ENCODE data around the gene KIF21A.

GRCh38 chr12:39383114-39383513 lies 59.8 kb downstream of the KIF21A start:
- TF ChIP-seq, protein P1, sequence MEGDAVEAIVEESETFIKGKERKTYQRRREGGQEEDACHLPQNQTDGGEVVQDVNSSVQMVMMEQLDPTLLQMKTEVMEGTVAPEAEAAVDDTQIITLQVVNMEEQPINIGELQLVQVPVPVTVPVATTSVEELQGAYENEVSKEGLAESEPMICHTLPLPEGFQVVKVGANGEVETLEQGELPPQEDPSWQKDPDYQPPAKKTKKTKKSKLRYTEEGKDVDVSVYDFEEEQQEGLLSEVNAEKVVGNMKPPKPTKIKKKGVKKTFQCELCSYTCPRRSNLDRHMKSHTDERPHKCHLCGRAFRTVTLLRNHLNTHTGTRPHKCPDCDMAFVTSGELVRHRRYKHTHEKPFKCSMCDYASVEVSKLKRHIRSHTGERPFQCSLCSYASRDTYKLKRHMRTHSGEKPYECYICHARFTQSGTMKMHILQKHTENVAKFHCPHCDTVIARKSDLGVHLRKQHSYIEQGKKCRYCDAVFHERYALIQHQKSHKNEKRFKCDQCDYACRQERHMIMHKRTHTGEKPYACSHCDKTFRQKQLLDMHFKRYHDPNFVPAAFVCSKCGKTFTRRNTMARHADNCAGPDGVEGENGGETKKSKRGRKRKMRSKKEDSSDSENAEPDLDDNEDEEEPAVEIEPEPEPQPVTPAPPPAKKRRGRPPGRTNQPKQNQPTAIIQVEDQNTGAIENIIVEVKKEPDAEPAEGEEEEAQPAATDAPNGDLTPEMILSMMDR (IDR thresholded peaks at IDR 0.05) = no peak
- TF ChIP-seq POLR2A (IDR thresholded peaks at IDR 0.05) = no peak
